Thoracic aorta (tissue), 2 donors: ENCODE measurements around the gene PDSS2. TPM values are rescaled to one million over a fixed set of nuclear protein-coding genes. Genes with fewer than 3 reads are reported as not detected.

Source experiments
- ATAC-seq: fragments of 150-250 bp; one replicate; pipeline ENCODE4 v1.8.0; 2017; ENCODE audit warnings: low read depth; ENCODE audit not compliant: insufficient number of reproducible peaks, low FRiP score
- DNase-seq: peaks from one replicate; pipeline ENCODE4 v3.0.0-alpha.2; 2020; ENCODE audit warnings: low spot score
- H3K27ac ChIP-seq, 2 donors: fragments of 200-600 bp; sonication (generic); 1 replicate in 1 of 2; 2 replicates in 1 of 2; pipeline ENCODE4 v1.5.1; 2016; ENCODE audit warnings: mild to moderate bottlenecking in 2 of 2, moderate library complexity in 2 of 2
- H3K27me3 ChIP-seq: fragments of 200-600 bp; sonication (generic); replicated peaks from 2 replicates; pipeline ENCODE4 v1.6.0; 2016; ENCODE audit warnings: mild to moderate bottlenecking; ENCODE audit not compliant: insufficient read depth
- H3K36me3 ChIP-seq: fragments of 200-600 bp; sonication (generic); one replicate; pipeline ENCODE4 v1.5.1; 2016
- H3K4me1 ChIP-seq, 2 donors: fragments of 200-600 bp; sonication (generic); 1 replicate in 1 of 2; 2 replicates in 1 of 2; pipeline versions ENCODE4 v1.5.1 to v1.6.0; 2016; ENCODE audit warnings: low read depth in 2 of 2, mild to moderate bottlenecking in 1 of 2; ENCODE audit not compliant: control insufficient read depth in 1 of 2
- H3K4me3 ChIP-seq: fragments of 200-600 bp; sonication (generic); 2 replicates; pipeline ENCODE4 v1.5.1; 2016; ENCODE audit warnings: mild to moderate bottlenecking
- H3K9me3 ChIP-seq: fragments of 200-600 bp; sonication (generic); 2 replicates; pipeline ENCODE4 v1.5.1; 2016
- CTCF ChIP-seq: fragments of 200-600 bp; sonication (generic); IDR thresholded peaks from one replicate; pipeline ENCODE4 v1.5.1; 2019; ENCODE audit warnings: antibody characterized with exemption
- total RNA-seq, 2 donors: library from RNA; depleted of rRNA; stranded (reverse); fragments of >200 nt; gene quantifications; one replicate each; pipeline versions ENCODE4 v1.1.0 to v1.2.3, GENCODE V29; 2016

Gene PDSS2
- total RNA-seq, 2 donors from 2014 or later: 6.9 to 9.9 TPM

GRCh38 chr6:107398001-107398400, 61.4 kb downstream of the PDSS2 start:
- TF ChIP-seq CTCF: no peak
- Histone ChIP-seq H3K27me3 (no peaks in the 10 kb centered on the region), H3K9me3 (peaks cover 6% of the 10 kb centered on the region), H3K27ac (no peak overlapping the region), H3K4me3 (no peak overlapping the region), H3K36me3 (no peaks in the 10 kb centered on the region), H3K4me1 (no peaks in the 10 kb centered on the region)
- DNase-seq: no peak
- ATAC-seq: no peak

DNA sequence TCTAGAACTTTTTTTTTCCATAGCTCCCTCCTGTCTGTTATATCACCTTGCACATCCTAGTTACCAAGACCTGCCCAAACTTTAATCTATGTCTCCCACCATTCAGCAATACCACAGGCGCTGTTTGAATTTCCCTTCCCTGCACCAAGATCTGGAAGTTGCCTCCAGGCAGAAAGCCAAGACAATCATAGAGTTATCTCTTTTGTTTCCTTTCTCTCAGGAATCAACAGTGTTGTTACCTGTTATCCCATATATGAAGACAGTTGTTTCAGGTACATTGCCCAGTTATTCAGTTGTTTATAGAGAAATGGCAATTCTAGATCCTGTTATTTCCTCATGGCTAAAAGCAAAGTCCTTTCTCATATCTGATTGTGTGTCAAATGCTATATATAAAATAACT, 63.2 kb downstream of the PDSS2 start:
- H3K9me3 ChIP-seq: no peaks in the 10 kb centered on the region
- H3K27ac ChIP-seq: no peak overlapping the region
- no peak for ATAC-seq
- H3K4me3 ChIP-seq: no peak overlapping the region
- no peaks in the 10 kb centered on the region for H3K27me3 ChIP-seq
- TF ChIP-seq CTCF: no peak
- DNase-seq: no peak
- H3K36me3 ChIP-seq: no peaks in the 10 kb centered on the region
- H3K4me1 ChIP-seq: no peaks in the 10 kb centered on the region

DNA sequence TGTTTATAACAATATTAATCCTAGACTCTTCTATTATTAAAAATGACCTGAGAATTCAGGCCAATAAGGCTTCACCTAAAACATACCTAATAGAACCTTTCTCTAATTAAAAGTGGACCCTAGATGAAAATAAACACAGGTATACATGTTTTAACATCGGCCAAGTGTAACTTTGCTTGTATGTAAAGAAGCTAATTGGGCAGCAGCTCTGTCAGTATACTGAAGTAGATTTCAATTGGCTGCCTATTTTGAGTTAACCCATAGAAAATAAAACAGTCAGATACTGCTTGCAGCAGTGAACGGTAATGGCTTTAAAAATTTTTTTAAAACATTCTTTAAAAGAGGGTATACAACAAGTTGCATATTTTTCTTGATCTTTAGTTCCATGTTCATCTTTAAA, 67.3 kb downstream of the PDSS2 start:
- Histone ChIP-seq H3K27me3 (no peaks in the 10 kb centered on the region), H3K4me1 (no peaks in the 10 kb centered on the region), H3K4me3 (no peak overlapping the region), H3K9me3 (no peaks in the 10 kb centered on the region), H3K27ac (no peak overlapping the region), H3K36me3 (no peaks in the 10 kb centered on the region)
- no peak for TF ChIP-seq CTCF
- DNase-seq: no peak
- ATAC-seq: no peak

DNA sequence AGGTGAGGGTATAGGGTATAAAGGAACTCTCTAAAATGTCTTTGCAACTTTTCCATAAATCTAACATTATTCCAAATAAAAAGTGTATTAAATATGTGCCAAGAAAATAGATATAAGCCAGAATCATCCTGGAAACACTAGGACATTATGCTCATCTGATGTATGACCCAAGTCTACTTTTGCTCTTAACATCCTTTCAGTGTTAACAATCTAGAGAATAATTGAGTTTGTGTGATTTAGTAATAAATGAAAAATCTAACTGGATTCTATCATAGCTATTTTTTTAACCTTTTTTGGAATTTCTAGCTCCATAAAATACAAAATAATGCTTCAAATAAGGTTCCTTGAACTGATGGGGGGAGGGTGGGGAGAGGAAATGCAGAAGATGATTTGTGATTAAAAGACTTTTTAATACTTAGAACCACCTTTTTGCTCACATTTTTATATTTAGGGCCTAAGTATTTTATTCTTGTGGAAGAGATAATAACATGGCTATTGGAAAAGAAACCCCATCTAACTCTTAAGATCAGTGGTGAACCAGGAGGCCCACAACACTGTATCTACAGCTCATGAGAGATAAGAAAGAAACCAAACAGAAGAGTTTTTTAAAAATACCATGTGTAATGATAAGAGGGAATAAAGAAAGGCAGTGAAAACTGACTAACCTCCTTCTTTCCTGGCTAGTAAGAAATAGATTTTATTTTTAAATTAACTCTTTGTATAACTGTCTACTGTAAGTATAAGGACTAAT, 68.5 kb downstream of the PDSS2 start:
- Histone ChIP-seq H3K4me3 (no peak overlapping the region), H3K36me3 (no peaks in the 10 kb centered on the region), H3K27ac (no peak overlapping the region), H3K4me1 (no peaks in the 10 kb centered on the region), H3K27me3 (no peaks in the 10 kb centered on the region), H3K9me3 (no peaks in the 10 kb centered on the region)
- no peak for ATAC-seq
- no peak for DNase-seq
- no peak for TF ChIP-seq CTCF

DNA sequence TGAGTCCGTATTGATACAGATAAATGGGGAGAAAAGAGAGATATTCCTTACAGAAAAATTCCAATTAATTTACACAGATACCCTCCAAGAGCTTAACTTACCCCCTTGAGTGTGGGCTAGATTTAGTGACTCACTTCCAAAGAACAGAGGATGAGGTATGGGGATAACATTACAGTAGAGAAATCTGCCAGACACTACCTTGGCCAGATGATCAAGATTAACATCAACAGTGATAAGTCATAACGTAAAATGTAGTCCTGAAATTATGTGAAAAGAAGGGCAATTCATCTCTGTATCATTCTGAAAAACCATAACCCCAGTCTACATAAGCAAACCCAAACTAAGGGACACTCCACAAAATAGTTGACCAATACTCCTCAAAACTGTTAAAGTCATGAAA, 69.3 kb downstream of the PDSS2 start:
- H3K27ac ChIP-seq: no peak overlapping the region
- no peak overlapping the region for H3K4me3 ChIP-seq
- H3K27me3 ChIP-seq: no peaks in the 10 kb centered on the region
- ATAC-seq (no peak), DNase-seq (no peak)
- no peaks in the 10 kb centered on the region for H3K9me3 ChIP-seq
- H3K4me1 ChIP-seq: no peaks in the 10 kb centered on the region
- H3K36me3 ChIP-seq: no peaks in the 10 kb centered on the region
- TF ChIP-seq CTCF: no peak
